Tibial nerve (tissue), 4 donors: ENCODE measurements around the gene ZFYVE19.

Experiments
- EP300 ChIP-seq, 2 donors: sonication (generic); formaldehyde crosslinking; IDR thresholded peaks; one replicate each; pipeline ENCODE4 v1.6.1; 2017; ENCODE audit warnings: antibody characterized with exemption in 2 of 2, mild to moderate bottlenecking in 1 of 2
- POLR2A ChIP-seq, 2 donors: fragments of 450-650 bp; IDR thresholded peaks; one replicate each; pipeline ENCODE4 v1.6.1; 2017; ENCODE audit warnings: antibody characterized with exemption in 2 of 2, mild to moderate bottlenecking in 2 of 2, moderate library complexity in 2 of 2
- TF ChIP-seq, protein P1 (sequence below), 5 experiments: fragments of 200-600 bp in 3 of 5; fragments of 450-650 bp in 2 of 5; sonication (generic) in 3 of 5; IDR thresholded peaks; one replicate each; pipeline ENCODE4 v1.5.1; 2016 to 2019; ENCODE audit warnings: antibody characterized with exemption in 5 of 5, mild to moderate bottlenecking in 3 of 5, moderate library complexity in 2 of 5

- TF ChIP-seq POLR2A (IDR thresholded peaks at IDR 0.05) (no peak), EP300 (IDR thresholded peaks at IDR 0.05) (no peak)
- TF ChIP-seq, protein P1, sequence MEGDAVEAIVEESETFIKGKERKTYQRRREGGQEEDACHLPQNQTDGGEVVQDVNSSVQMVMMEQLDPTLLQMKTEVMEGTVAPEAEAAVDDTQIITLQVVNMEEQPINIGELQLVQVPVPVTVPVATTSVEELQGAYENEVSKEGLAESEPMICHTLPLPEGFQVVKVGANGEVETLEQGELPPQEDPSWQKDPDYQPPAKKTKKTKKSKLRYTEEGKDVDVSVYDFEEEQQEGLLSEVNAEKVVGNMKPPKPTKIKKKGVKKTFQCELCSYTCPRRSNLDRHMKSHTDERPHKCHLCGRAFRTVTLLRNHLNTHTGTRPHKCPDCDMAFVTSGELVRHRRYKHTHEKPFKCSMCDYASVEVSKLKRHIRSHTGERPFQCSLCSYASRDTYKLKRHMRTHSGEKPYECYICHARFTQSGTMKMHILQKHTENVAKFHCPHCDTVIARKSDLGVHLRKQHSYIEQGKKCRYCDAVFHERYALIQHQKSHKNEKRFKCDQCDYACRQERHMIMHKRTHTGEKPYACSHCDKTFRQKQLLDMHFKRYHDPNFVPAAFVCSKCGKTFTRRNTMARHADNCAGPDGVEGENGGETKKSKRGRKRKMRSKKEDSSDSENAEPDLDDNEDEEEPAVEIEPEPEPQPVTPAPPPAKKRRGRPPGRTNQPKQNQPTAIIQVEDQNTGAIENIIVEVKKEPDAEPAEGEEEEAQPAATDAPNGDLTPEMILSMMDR (IDR thresholded peaks at IDR 0.05) = no peak
Measured at GRCh38 chr15:40838756-40839155, 31.9 kb downstream of the ZFYVE19 start.
